ENCODE data around the gene NAE1.

NAE1 gene

GRCh38 chr16:66850115-66850815 lies 19.5 kb upstream of the NAE1 start:
- no peak overlapping the region for H3K4me2 ChIP-seq
- H3K4me3 ChIP-seq: no peak overlapping the region
- H3K4me1 ChIP-seq: peaks cover 36% of the 10 kb centered on the region
- H3K27me3 ChIP-seq: peaks cover 15% of the 10 kb centered on the region
- TF ChIP-seq Cebpa-rat (IDR thresholded peaks at IDR 0.05): no peak
- no peaks in the 10 kb centered on the region for H3K36me3 ChIP-seq
- no peaks in the 10 kb centered on the region for H3K9me3 ChIP-seq
- H3K27ac ChIP-seq: no peak overlapping the region
- no peak overlapping the region for H3K9ac ChIP-seq
- no peaks in the 10 kb centered on the region for H4K20me1 ChIP-seq

DNA sequence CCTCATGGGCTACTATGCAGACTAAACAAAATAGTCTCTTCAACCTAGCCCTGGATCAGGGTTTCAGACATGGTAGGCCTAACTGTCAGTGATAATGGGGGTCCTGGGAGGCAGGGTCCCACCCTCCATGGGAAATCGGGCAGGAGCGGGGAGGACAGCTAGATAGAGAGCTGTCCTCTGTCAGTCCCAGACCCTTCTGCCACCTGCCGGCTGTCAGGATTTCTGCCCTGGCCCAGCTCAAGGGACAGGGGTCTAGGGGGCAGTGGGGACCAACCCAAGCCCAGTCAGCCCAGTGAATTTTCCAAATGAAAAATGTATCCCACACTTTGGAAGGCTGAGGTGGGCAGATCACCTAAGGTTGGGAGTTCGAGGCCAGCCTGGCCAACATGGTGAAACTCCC lies 18.8 kb upstream of the NAE1 start:
- no peak overlapping the region for H3K27ac ChIP-seq
- H4K20me1 ChIP-seq: no peaks in the 10 kb centered on the region
- no peak overlapping the region for H3K4me2 ChIP-seq
- no peak overlapping the region for H3K4me3 ChIP-seq
- no peak overlapping the region for H3K9ac ChIP-seq
- no peaks in the 10 kb centered on the region for H3K36me3 ChIP-seq
- H3K9me3 ChIP-seq: no peaks in the 10 kb centered on the region
- peaks cover 22% of the 10 kb centered on the region for H3K27me3 ChIP-seq
- TF ChIP-seq Cebpa-rat (IDR thresholded peaks at IDR 0.05): no peak
- peaks cover 44% of the 10 kb centered on the region for H3K4me1 ChIP-seq

DNA sequence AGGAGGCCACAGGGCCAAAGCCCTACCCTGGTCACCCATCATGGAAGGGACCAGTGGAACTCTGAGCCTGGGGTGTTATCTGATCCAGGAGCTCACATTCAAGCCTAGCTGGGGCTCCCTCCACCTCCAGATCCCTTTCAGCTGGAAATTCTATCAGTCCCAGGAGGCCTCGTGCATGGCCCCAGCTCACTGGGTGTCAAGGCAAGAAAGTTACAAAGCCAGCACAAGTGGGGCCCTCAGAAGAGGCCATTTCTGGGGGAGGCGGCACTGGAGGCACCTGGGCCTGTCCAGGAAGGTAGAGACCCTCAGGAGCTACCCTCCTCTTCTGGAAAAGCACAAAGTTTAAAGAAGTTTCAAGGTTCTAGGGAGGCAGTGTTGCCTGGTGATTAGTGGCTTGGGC lies 18.2 kb upstream of the NAE1 start:
- no peaks in the 10 kb centered on the region for H4K20me1 ChIP-seq
- no peak overlapping the region for H3K4me2 ChIP-seq
- no peaks in the 10 kb centered on the region for H3K9me3 ChIP-seq
- H3K4me3 ChIP-seq: no peak overlapping the region
- peaks cover 48% of the 10 kb centered on the region for H3K4me1 ChIP-seq
- TF ChIP-seq Cebpa-rat (IDR thresholded peaks at IDR 0.05): no peak
- H3K36me3 ChIP-seq: no peaks in the 10 kb centered on the region
- no peak overlapping the region for H3K9ac ChIP-seq
- peaks cover 27% of the 10 kb centered on the region for H3K27me3 ChIP-seq
- H3K27ac ChIP-seq: no peak overlapping the region

DNA sequence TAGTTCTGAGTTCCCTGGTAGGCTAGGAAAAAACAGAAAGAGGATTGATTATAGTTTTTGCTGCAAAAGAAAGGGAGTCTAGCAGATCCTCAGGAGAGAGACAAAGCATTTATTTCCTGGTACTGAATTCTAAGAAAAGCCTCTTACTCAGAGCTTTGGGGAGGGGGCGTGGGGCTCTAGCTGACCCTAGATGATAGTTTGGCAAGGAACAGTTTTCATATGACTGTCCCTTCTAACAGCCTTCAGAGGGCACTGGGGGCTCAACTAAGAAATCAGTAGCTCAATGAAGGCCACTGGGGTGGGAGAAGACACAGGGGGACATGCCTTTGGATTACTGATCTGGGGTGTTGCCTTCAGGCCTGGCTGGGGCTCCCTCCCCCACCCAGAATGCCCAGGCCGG lies 17.4 kb upstream of the NAE1 start:
- no peak overlapping the region for H3K9ac ChIP-seq
- peaks cover 36% of the 10 kb centered on the region for H3K27me3 ChIP-seq
- peaks cover 45% of the 10 kb centered on the region for H3K4me1 ChIP-seq
- H3K27ac ChIP-seq: no peak overlapping the region
- peak overlapping the region; percentile 82; the same call in 1 of the 2 replicates for H3K4me2 ChIP-seq
- H3K36me3 ChIP-seq: no peaks in the 10 kb centered on the region
- TF ChIP-seq Cebpa-rat (IDR thresholded peaks at IDR 0.05): no peak
- H4K20me1 ChIP-seq: no peaks in the 10 kb centered on the region
- no peaks in the 10 kb centered on the region for H3K9me3 ChIP-seq
- H3K4me3 ChIP-seq: no peak overlapping the region

GRCh38 chr16:66847533-66848067 lies 16.8 kb upstream of the NAE1 start:
- no peaks in the 10 kb centered on the region for H3K9me3 ChIP-seq
- no peak overlapping the region for H3K27ac ChIP-seq
- peak overlapping the region; percentile 82 for H3K4me2 ChIP-seq
- no peaks in the 10 kb centered on the region for H4K20me1 ChIP-seq
- H3K4me3 ChIP-seq: no peak overlapping the region
- H3K36me3 ChIP-seq: no peaks in the 10 kb centered on the region
- no peak overlapping the region for H3K9ac ChIP-seq
- peaks cover 43% of the 10 kb centered on the region for H3K4me1 ChIP-seq
- H3K27me3 ChIP-seq: peaks cover 41% of the 10 kb centered on the region
- no peak for TF ChIP-seq Cebpa-rat (IDR thresholded peaks at IDR 0.05)

DNA sequence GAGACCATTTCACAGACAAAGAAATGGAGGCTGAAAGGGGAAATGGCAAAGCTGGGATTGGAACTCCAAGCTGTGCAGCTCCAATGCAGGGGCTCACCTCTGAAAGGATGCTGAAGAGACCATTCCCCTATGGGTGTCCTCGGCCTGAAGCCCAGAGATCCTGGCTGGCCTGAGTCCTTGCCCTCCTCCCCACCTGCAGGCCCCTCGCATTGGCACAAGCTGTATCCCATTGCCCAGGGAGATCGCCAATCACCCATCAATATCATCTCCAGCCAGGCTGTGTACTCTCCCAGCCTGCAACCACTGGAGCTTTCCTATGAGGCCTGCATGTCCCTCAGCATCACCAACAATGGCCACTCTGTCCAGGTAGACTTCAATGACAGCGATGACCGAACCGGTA lies 16.1 kb upstream of the NAE1 start:
- Histone ChIP-seq H3K9ac (no peak overlapping the region), H4K20me1 (no peaks in the 10 kb centered on the region), H3K36me3 (no peaks in the 10 kb centered on the region), H3K4me2 (peak overlapping the region; percentile 82), H3K9me3 (no peaks in the 10 kb centered on the region), H3K27ac (no peak overlapping the region), H3K27me3 (peaks cover 44% of the 10 kb centered on the region), H3K4me1 (peaks cover 43% of the 10 kb centered on the region), H3K4me3 (no peak overlapping the region)
- TF ChIP-seq Cebpa-rat (IDR thresholded peaks at IDR 0.05): no peak

- peak overlapping the region; percentile 82 for H3K4me2 ChIP-seq
- no peak overlapping the region for H3K4me3 ChIP-seq
- no peak for TF ChIP-seq Cebpa-rat (IDR thresholded peaks at IDR 0.05)
- H3K9me3 ChIP-seq: no peaks in the 10 kb centered on the region
- peaks cover 43% of the 10 kb centered on the region for H3K4me1 ChIP-seq
- no peaks in the 10 kb centered on the region for H4K20me1 ChIP-seq
- no peaks in the 10 kb centered on the region for H3K36me3 ChIP-seq
- H3K27me3 ChIP-seq: peaks cover 44% of the 10 kb centered on the region
- H3K27ac ChIP-seq: no peak overlapping the region
- H3K9ac ChIP-seq: no peak overlapping the region
Measured at GRCh38 chr16:66846266-66846665, 15.5 kb upstream of the NAE1 start.

- TF ChIP-seq Cebpa-rat (IDR thresholded peaks at IDR 0.05): no peak
- Histone ChIP-seq H3K4me3 (no peak overlapping the region), H3K4me1 (peaks cover 48% of the 10 kb centered on the region), H3K9ac (no peak overlapping the region), H3K36me3 (no peaks in the 10 kb centered on the region), H3K27me3 (peaks cover 44% of the 10 kb centered on the region), H4K20me1 (no peaks in the 10 kb centered on the region), H3K9me3 (no peaks in the 10 kb centered on the region), H3K4me2 (peak overlapping the region; percentile 82), H3K27ac (no peak overlapping the region)
Measured at GRCh38 chr16:66845791-66846221, 15.0 kb upstream of the NAE1 start.

GRCh38 chr16:66845080-66845410 lies 14.3 kb upstream of the NAE1 start:
- peak overlapping the region; percentile 82 for H3K4me2 ChIP-seq

GRCh38 chr16:66844342-66845079 lies 13.7 kb upstream of the NAE1 start, which contains the start of gene CA7:
Gene CA7 (plus strand): TSS chr16:66844414. CDS start chr16:66844488, 74 bp downstream.
- no peak within 1 kb of the TSS for H3K27ac ChIP-seq

More at GRCh38 chr16:66845080-66845410, 14.3 kb upstream of the NAE1 start:
- Histone ChIP-seq H3K27ac (no peak overlapping the region), H3K4me1 (peaks cover 49% of the 10 kb centered on the region), H3K27me3 (peaks cover 44% of the 10 kb centered on the region), H3K4me3 (peak overlapping the region; percentile 56), H4K20me1 (no peaks in the 10 kb centered on the region), H3K9ac (no peak overlapping the region), H3K9me3 (no peaks in the 10 kb centered on the region), H3K36me3 (no peaks in the 10 kb centered on the region)
- no peak for TF ChIP-seq Cebpa-rat (IDR thresholded peaks at IDR 0.05)

More at GRCh38 chr16:66844342-66845079, 13.7 kb upstream of the NAE1 start, which contains the start of gene CA7:
- Histone ChIP-seq H3K4me2 (peak within 1 kb of the TSS; percentile 82), H3K9ac (no peak within 1 kb of the TSS), H3K4me1 (peaks cover 49% of the 10 kb centered on the region), H3K27me3 (peaks cover 44% of the 10 kb centered on the region), H3K36me3 (no peaks in the 10 kb centered on the region), H3K4me3 (peak within 1 kb of the TSS; percentile 56), H3K9me3 (no peaks in the 10 kb centered on the region), H4K20me1 (no peaks in the 10 kb centered on the region)
- no peak for TF ChIP-seq Cebpa-rat (IDR thresholded peaks at IDR 0.05)
